ENCODE results near the gene SCFD2.

DNA sequence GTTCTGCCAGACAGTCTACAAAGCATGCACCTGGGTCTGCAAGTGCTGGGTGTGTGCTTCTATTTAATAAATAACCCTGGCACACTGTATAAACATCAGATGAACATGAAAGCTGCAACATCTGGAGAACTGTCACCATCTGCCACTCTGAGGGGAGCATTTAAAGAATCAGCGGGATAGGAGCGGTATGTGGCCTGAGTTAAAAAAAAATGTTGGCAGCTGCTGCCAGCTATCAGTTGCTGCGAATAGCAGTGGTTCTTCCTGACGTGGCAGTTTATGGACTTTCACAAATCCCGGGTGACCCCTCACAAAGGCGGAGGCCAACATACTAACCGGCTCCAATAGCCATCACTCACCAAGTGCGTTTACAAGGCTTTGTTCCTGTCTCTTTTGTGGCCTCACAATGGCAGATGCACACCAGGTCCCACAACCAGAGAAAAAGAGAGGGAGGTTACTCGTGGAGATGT is 408.6 kb downstream of the SCFD2 start:
- TF ChIP-seq GATA2 (IDR thresholded peaks at IDR 0.05; ENCODE audit: low read depth, low read length), result no peak
- no peak for TF ChIP-seq GATA3 (IDR thresholded peaks at IDR 0.05; ENCODE audit: low read depth, low read length)

Data from SH-SY5Y (cell line).